ENCODE results near the gene IGLON5.

- TF ChIP-seq CTCF (IDR thresholded peaks at IDR 0.05), result no peak
- no peak for TF ChIP-seq POLR2A (IDR thresholded peaks at IDR 0.05)
- no peak for TF ChIP-seq POLR2AphosphoS5 (IDR thresholded peaks at IDR 0.05)
- no peak for TF ChIP-seq EP300 (IDR thresholded peaks at IDR 0.05)
Observed at GRCh38 chr19:51320280-51320657, 8.8 kb downstream of the IGLON5 start.

All from gastroesophageal sphincter (tissue), 3 donors.